HEK293T (cell line): Measurements from ENCODE around the gene UBXN4.
"Not testable (repeated sequence)": the region's sequence is repeated elsewhere in the genome, so short reads cannot be mapped to it uniquely, and the experiment has no call there.

ENCODE experiments used
- CTCF ChIA-PET: fragments of 350-600 bp; formaldehyde crosslinking; extraction: SDS; loops from one replicate; lab custom pipeline; 2021; ENCODE audit warnings: antibody characterized with exemption, inconsistent platforms; lab: Yijun Ruan, JAX
- POLR2A ChIA-PET: fragments of 350-600 bp; formaldehyde crosslinking; extraction: SDS; loops from one replicate; lab custom pipeline; 2020; ENCODE audit warnings: antibody characterized with exemption, inconsistent platforms; lab: Yijun Ruan, JAX
- DNase-seq: peaks from one replicate; pipeline ENCODE4 v3.0.0; 2012; ENCODE audit warnings: mixed read lengths; ENCODE audit errors: extremely low spot score
- ARNT ChIP-seq: fragments of 450-650 bp; IDR thresholded peaks from 2 replicates; pipeline ENCODE4 v1.6.1; 2017; ENCODE audit warnings: mild to moderate bottlenecking
- BHLHE40 ChIP-seq: fragments of 450-650 bp; IDR thresholded peaks from 2 replicates; pipeline ENCODE4 v1.6.1; 2016; ENCODE audit warnings: mild to moderate bottlenecking, moderate library complexity, borderline replicate concordance
- CTBP1 ChIP-seq: fragments of 450-650 bp; IDR thresholded peaks from 2 replicates; pipeline ENCODE4 v1.6.1; 2016; ENCODE audit warnings: borderline replicate concordance
- ELF4 ChIP-seq: fragments of 450-650 bp; IDR thresholded peaks from 2 replicates; pipeline ENCODE4 v1.6.1; 2017; ENCODE audit warnings: antibody characterized with exemption
- FOXA1 ChIP-seq: fragments of 450-650 bp; IDR thresholded peaks from 2 replicates; pipeline ENCODE4 v1.6.1; 2016; ENCODE audit warnings: mild to moderate bottlenecking
- FOXK2 ChIP-seq: fragments of 450-650 bp; IDR thresholded peaks from 2 replicates; pipeline ENCODE4 v1.6.1; 2016; ENCODE audit warnings: mild to moderate bottlenecking
- FOXM1 ChIP-seq: fragments of 450-650 bp; IDR thresholded peaks from 2 replicates; pipeline ENCODE4 v1.6.1; 2017; ENCODE audit warnings: mild to moderate bottlenecking, borderline replicate concordance
- HDGF ChIP-seq: fragments of 450-650 bp; IDR thresholded peaks from 2 replicates; pipeline ENCODE4 v1.6.1; 2017; ENCODE audit warnings: antibody characterized with exemption, borderline replicate concordance
- L3MBTL2 ChIP-seq: fragments of 450-650 bp; conservative IDR thresholded peaks from 2 replicates; pipeline ENCODE4 v1.6.1; 2016; ENCODE audit warnings: mild to moderate bottlenecking
- LEF1 ChIP-seq: fragments of 450-650 bp; IDR thresholded peaks from 2 replicates; pipeline ENCODE4 v1.6.1; 2017; ENCODE audit warnings: mild to moderate bottlenecking, borderline replicate concordance
- NFRKB ChIP-seq: fragments of 450-650 bp; IDR thresholded peaks from 2 replicates; pipeline ENCODE4 v1.6.1; 2016; ENCODE audit warnings: mild to moderate bottlenecking, moderate library complexity
- PKNOX1 ChIP-seq: fragments of 450-650 bp; IDR thresholded peaks from 2 replicates; pipeline ENCODE4 v1.6.1; 2016
- SP1 ChIP-seq: fragments of 450-650 bp; IDR thresholded peaks from 2 replicates; pipeline ENCODE4 v1.6.1; 2017
- SUZ12 ChIP-seq: fragments of 450-650 bp; IDR thresholded peaks from 2 replicates; pipeline ENCODE4 v1.6.1; 2016; ENCODE audit warnings: mild to moderate bottlenecking
- TARDBP ChIP-seq: fragments of 450-650 bp; IDR thresholded peaks from 2 replicates; pipeline ENCODE4 v1.6.1; 2016
- ZNF384 ChIP-seq: fragments of 450-650 bp; IDR thresholded peaks from 2 replicates; pipeline ENCODE4 v1.6.1; 2016

Gene UBXN4

GRCh38 chr2:135741395-135742324 is at the start of gene UBXN4:
UBXN4 (plus strand) TSS chr2:135741855; CDS start chr2:135741930, 75 bp downstream.
- CTCF ChIA-PET, result no interaction called here
- POLR2A ChIA-PET, result interaction anchor here (1.1 kb wide), 1 partner anchor 21 kb away, joined by 4 read pairs; no protein-coding TSS in a partner anchor
- TF ChIP-seq CTBP1 (0 out of 2 replicates have a peak, but pooled peaks have one; percentile 47), TARDBP (no peak), SP1 (no peak), PKNOX1 (peak; percentile 84), FOXM1 (no peak; the same call in 1 of the 2 replicates), NFRKB (no peak), SUZ12 (no peak), FOXA1 (no peak), ZNF384 (no peak), BHLHE40 (no peak), FOXK2 (no peak), L3MBTL2 (no peak), LEF1 (no peak), HDGF (0 out of 2 replicates have a peak, but pooled peaks have one; percentile 24), ELF4 (peak; percentile 82)
- peak; percentile 94 for DNase-seq

GRCh38 chr2:135694711-135695110 is 46.9 kb upstream of the UBXN4 start:
- ChIA-PET POLR2A (no interaction called here), CTCF (no interaction called here)
- DNase-seq, result no peak
- no peak for TF ChIP-seq LEF1
- TF ChIP-seq PKNOX1, result no peak
- no peak for TF ChIP-seq FOXA1
- TF ChIP-seq CTBP1, result no peak
- TF ChIP-seq SUZ12, result no peak

- no peak for DNase-seq
- TF ChIP-seq FOXK2, result no peak
- no peak for TF ChIP-seq HDGF
- no peak for TF ChIP-seq L3MBTL2
- TF ChIP-seq SP1, result no peak
- no peak for TF ChIP-seq LEF1
- TF ChIP-seq ZNF384, result no peak
- TF ChIP-seq FOXM1, result no peak
- TF ChIP-seq NFRKB, result no peak
- no peak for TF ChIP-seq ELF4
- no peak for TF ChIP-seq PKNOX1
- no peak for TF ChIP-seq CTBP1
- CTCF ChIA-PET, result no interaction called here
- POLR2A ChIA-PET, result no interaction called here
These were observed 42.8 kb upstream of the UBXN4 start for GRCh38 chr2:135698838-135699237.

GRCh38 chr2:135701442-135701841 is 40.2 kb upstream of the UBXN4 start:
- ChIA-PET POLR2A (no interaction called here), CTCF (no interaction called here)
- DNase-seq, result no peak
- no peak for TF ChIP-seq LEF1
- no peak for TF ChIP-seq NFRKB
- no peak for TF ChIP-seq BHLHE40
- no peak for TF ChIP-seq ZNF384
- no peak for TF ChIP-seq FOXK2
- no peak for TF ChIP-seq SP1
- no peak for TF ChIP-seq L3MBTL2
- no peak for TF ChIP-seq ELF4
- TF ChIP-seq FOXA1, result no peak

- TF ChIP-seq NFRKB, result no peak
- TF ChIP-seq BHLHE40, result no peak
- TF ChIP-seq CTBP1, result no peak
- TF ChIP-seq HDGF, result no peak
- TF ChIP-seq FOXK2, result no peak
- no peak for TF ChIP-seq ELF4
- TF ChIP-seq PKNOX1, result no peak
- TF ChIP-seq FOXA1, result no peak
- no peak for TF ChIP-seq SUZ12
- no peak for TF ChIP-seq FOXM1
- TF ChIP-seq LEF1, result no peak
- no peak for TF ChIP-seq ARNT
- no peak for TF ChIP-seq L3MBTL2
- TF ChIP-seq SP1, result no peak
- TF ChIP-seq TARDBP, result no peak
- TF ChIP-seq ZNF384, result no peak
- POLR2A ChIA-PET, result no interaction called here
- CTCF ChIA-PET, result interaction anchor here (0.7 to 1.3 kb wide), 2 partner anchors 96 to 699 kb away, joined by 3 to 5 read pairs; no protein-coding TSS in a partner anchor
- DNase-seq, result no peak
These were observed 38.4 kb upstream of the UBXN4 start for GRCh38 chr2:135703300-135703699.

GRCh38 chr2:135704075-135704474 is 37.6 kb upstream of the UBXN4 start:
- CTCF ChIA-PET, result interaction anchor here (0.6 to 1.3 kb wide), 2 partner anchors 700 to 713 kb away, joined by 3 to 5 read pairs; no protein-coding TSS in a partner anchor
- POLR2A ChIA-PET, DNase-seq: not testable (repeated sequence)
